ENCODE data around the gene IGF1R. TPM values are rescaled to one million over a fixed set of nuclear protein-coding genes. Genes with fewer than 3 reads are reported as not detected.

The IGF1R gene
- total RNA-seq, 6 donors from 2014 or later, result 31.0 to 142 (median 63.8) TPM

- Histone ChIP-seq H3K9me3 (no peaks in the 10 kb centered on the region), H3K27ac (peak overlapping the region in 2 of 4 donors; percentile 10 to 12), H3K36me3 (no peaks in the 10 kb centered on the region), H3K4me3 (no peak overlapping the region), H3K27me3 (no peaks in the 10 kb centered on the region), H3K4me1 (peaks cover 12 to 38% (median 24%) of the 10 kb centered on the region in 4 donors)
- ATAC-seq (ENCODE audit: low FRiP score in 2 of 2), result peak in 1 of 2 donors; percentile 72
- WGBS, 2 donors, result 48 to 54% methylated on average over 4 of the region's 4 CpGs
- TF ChIP-seq POLR2AphosphoS5 (IDR thresholded peaks at IDR 0.05) (no peak), CTCF (IDR thresholded peaks at IDR 0.05) (no peak), EP300 (IDR thresholded peaks at IDR 0.05) (no peak), POLR2A (IDR thresholded peaks at IDR 0.05) (no peak)
- no peak for DNase-seq
Measured at GRCh38 chr15:98841419-98841970, 193.2 kb downstream of the IGF1R start.

- TF ChIP-seq EP300 (IDR thresholded peaks at IDR 0.05) (no peak), CTCF (IDR thresholded peaks at IDR 0.05) (no peak), POLR2AphosphoS5 (IDR thresholded peaks at IDR 0.05) (no peak), POLR2A (IDR thresholded peaks at IDR 0.05) (no peak)
- H3K4me1 ChIP-seq, result peaks cover 12 to 38% (median 24%) of the 10 kb centered on the region in 4 donors
- ATAC-seq (ENCODE audit: low FRiP score in 2 of 2), result no peak
- no peaks in the 10 kb centered on the region for H3K27me3 ChIP-seq
- WGBS, 2 donors, result 68 to 70% methylated on average over 6 of the region's 6 CpGs
- H3K9me3 ChIP-seq, result no peaks in the 10 kb centered on the region
- no peak overlapping the region for H3K4me3 ChIP-seq
- H3K36me3 ChIP-seq, result no peaks in the 10 kb centered on the region
- no peak for DNase-seq
- no peak overlapping the region for H3K27ac ChIP-seq
Measured at GRCh38 chr15:98842192-98842972, 194.0 kb downstream of the IGF1R start.

GRCh38 chr15:98842973-98843285 is 194.6 kb downstream of the IGF1R start:
- H3K9me3 ChIP-seq, result no peaks in the 10 kb centered on the region
- no peaks in the 10 kb centered on the region for H3K36me3 ChIP-seq
- peaks cover 12 to 38% (median 24%) of the 10 kb centered on the region in 4 donors for H3K4me1 ChIP-seq
- WGBS, 2 donors, result 48 to 68% methylated on average over 4 of the region's 4 CpGs
- H3K27me3 ChIP-seq, result no peaks in the 10 kb centered on the region
- ATAC-seq (ENCODE audit: low FRiP score in 2 of 2) (no peak), DNase-seq (no peak)
- no peak overlapping the region for H3K4me3 ChIP-seq
- no peak for TF ChIP-seq CTCF (IDR thresholded peaks at IDR 0.05)
- TF ChIP-seq EP300 (IDR thresholded peaks at IDR 0.05), result no peak
- no peak for TF ChIP-seq POLR2AphosphoS5 (IDR thresholded peaks at IDR 0.05)
- no peak for TF ChIP-seq POLR2A (IDR thresholded peaks at IDR 0.05)
- no peak overlapping the region for H3K27ac ChIP-seq

DNA sequence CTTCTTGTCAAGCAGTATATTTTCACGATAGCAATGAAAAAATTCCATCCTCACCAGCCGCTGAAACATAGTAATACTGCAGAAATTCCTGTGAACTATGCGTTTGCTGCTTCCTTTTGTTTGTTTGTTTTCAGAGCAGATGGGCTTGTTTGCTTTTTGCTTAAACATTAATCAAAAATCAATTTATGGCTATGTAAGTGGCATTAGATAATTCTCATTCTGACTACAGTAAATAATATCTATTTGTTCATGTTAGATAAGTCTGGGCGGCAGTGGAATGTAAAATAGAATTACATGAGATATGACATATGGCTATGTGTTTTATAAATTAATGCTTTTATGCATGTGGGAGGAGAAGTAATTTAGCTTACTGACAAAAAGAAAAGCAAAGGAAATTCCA is 195.5 kb downstream of the IGF1R start:
- DNase-seq (no peak), ATAC-seq (ENCODE audit: low FRiP score in 2 of 2) (no peak)
- WGBS, 2 donors, result 64 to 77% methylated on average over 4 of the region's 4 CpGs

More for the DNA sequence above, 195.5 kb downstream of the IGF1R start:
- Histone ChIP-seq H3K9me3 (no peaks in the 10 kb centered on the region), H3K4me3 (no peak overlapping the region), H3K27ac (no peak overlapping the region), H3K27me3 (no peaks in the 10 kb centered on the region), H3K4me1 (peaks cover 12 to 38% (median 24%) of the 10 kb centered on the region in 4 donors), H3K36me3 (no peaks in the 10 kb centered on the region)
- no peak for TF ChIP-seq EP300 (IDR thresholded peaks at IDR 0.05)
- TF ChIP-seq POLR2A (IDR thresholded peaks at IDR 0.05), result no peak
- TF ChIP-seq CTCF (IDR thresholded peaks at IDR 0.05), result no peak
- no peak for TF ChIP-seq POLR2AphosphoS5 (IDR thresholded peaks at IDR 0.05)
